Measurements from ENCODE around the gene PLPP7. TPM values are rescaled to one million over a fixed set of nuclear protein-coding genes. Genes with fewer than 3 reads are reported as not detected.

PLPP7 gene
- total RNA-seq, 1 donor from 2014 or later: 15.8 TPM

DNA sequence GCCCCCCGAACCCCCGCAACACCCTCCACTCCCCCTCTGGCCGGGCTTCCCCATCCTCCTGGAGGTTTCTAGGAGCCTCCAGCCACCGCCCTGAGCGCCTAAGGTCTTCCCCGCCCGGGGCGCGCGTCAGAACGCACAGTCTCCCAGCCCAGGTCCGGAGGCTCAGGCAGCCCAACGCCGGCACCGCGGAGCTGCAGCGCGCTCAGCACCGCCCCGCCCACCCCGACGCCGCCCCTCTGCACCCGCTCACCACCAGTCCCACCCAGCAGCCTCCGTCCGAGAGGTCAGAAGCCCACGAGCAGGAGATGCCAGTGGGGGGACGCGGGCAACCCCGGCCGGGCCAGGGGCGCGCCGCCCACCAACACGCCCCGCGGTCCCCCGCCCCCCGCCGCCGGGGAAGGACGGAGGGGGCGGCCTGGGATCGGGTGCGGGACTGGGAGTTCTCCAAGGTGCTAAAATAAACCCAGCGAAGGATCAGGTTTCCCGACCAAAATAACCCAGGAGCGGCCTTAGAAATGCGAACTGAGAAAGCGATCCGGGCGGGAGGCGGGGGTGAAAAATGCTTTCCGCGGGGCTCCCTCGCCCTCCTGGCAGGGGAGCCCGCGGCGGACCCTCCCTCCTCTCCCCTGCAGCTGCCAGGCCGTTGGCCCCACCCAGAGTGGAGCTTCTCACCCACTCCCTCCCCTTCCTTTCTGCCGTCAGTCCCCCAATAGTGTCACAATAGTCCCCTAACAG, 6.7 kb upstream of the PLPP7 start:
- Histone ChIP-seq H3K4me3 (peak overlapping the region; percentile 22 to 51), H3K27ac (no peak overlapping the region), H3K27me3 (no peaks in the 10 kb centered on the region), H3K4me1 (peaks cover 0 to 6% of the 10 kb centered on the region in 2 donors), H3K36me3 (no peaks in the 10 kb centered on the region), H3K9me3 (no peaks in the 10 kb centered on the region)
- no peak for DNase-seq (ENCODE audit: low spot score in 2 of 2)
- intact Hi-C loops (cut with DNase I): no loop called here
- TF ChIP-seq, protein P1, sequence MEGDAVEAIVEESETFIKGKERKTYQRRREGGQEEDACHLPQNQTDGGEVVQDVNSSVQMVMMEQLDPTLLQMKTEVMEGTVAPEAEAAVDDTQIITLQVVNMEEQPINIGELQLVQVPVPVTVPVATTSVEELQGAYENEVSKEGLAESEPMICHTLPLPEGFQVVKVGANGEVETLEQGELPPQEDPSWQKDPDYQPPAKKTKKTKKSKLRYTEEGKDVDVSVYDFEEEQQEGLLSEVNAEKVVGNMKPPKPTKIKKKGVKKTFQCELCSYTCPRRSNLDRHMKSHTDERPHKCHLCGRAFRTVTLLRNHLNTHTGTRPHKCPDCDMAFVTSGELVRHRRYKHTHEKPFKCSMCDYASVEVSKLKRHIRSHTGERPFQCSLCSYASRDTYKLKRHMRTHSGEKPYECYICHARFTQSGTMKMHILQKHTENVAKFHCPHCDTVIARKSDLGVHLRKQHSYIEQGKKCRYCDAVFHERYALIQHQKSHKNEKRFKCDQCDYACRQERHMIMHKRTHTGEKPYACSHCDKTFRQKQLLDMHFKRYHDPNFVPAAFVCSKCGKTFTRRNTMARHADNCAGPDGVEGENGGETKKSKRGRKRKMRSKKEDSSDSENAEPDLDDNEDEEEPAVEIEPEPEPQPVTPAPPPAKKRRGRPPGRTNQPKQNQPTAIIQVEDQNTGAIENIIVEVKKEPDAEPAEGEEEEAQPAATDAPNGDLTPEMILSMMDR (IDR thresholded peaks at IDR 0.05): no peak

DNA sequence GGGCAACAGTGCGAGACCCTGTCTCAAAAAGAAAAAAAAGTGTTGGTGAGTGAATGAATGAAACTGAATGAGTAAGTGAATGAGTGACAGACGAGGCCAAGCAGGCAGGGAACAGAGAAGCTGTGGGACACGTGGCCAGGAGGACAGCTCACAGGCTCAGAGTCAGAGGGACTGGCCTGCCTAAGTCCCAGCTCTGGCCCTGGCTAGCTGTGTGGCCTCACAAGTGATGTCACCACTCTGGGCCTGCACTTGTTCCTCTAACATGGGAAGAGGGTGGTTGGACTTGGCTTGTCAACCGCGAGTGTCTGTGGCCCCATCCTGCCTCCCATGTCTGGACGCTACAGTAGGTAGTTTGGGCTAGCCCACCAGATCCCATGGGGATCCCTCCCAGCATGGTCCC, 4.7 kb upstream of the PLPP7 start:
- intact Hi-C loops (cut with DNase I): no loop called here
- Histone ChIP-seq H3K4me1 (peaks cover 0 to 6% of the 10 kb centered on the region in 2 donors), H3K36me3 (no peaks in the 10 kb centered on the region), H3K9me3 (no peaks in the 10 kb centered on the region), H3K4me3 (no peak overlapping the region), H3K27ac (no peak overlapping the region), H3K27me3 (no peaks in the 10 kb centered on the region)
- TF ChIP-seq, protein P1 (IDR thresholded peaks at IDR 0.05): no peak
- DNase-seq (ENCODE audit: low spot score in 2 of 2): no peak

DNA sequence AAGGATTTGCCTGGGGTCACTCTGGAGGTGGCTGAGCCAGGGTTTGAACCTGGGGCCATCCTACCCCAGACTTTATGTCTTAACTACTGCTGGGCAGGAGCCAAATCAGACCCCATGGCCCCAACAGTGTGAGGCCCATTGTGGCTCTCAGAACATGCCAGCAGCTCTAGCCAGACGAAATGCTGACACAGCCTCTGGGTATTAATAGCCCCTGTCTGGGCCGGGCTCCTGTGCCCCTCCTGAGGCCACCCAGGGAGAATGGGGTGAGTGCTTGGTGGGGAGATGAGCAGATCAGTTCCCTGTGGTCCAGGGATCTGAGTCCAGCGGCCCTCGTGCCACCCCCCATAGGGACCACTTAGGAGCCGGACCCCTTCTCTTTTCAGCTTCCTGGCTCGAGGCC, 2.2 kb upstream of the PLPP7 start:
- Histone ChIP-seq H3K36me3 (no peaks in the 10 kb centered on the region), H3K4me3 (no peak overlapping the region), H3K27ac (no peak overlapping the region), H3K27me3 (no peaks in the 10 kb centered on the region), H3K9me3 (no peaks in the 10 kb centered on the region), H3K4me1 (peaks cover 3 to 17% of the 10 kb centered on the region in 2 donors)
- intact Hi-C loops (cut with DNase I): no loop called here
- DNase-seq (ENCODE audit: low spot score in 2 of 2): no peak
- TF ChIP-seq, protein P1 (IDR thresholded peaks at IDR 0.05): no peak

DNA sequence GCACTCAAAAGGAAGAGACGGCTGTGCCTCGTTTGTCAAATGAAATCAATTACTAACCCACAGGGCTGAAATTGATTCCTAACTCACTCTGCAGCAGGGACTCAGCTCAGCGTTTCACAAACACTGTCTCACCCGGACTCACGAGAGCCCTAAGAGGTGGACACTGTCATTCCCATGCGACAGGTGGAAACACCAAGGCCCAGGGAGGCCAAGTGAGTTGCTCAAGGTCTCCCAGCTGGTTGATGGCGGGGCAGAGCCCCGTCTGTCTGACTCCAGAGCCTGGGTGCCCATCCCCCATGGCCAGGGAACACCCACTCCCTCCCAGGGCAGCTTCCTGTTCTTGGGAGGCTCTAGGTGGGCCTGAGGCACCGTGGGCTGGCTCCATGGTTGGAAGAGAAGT, 1.3 kb upstream of the PLPP7 start:
- intact Hi-C loops (cut with DNase I): no loop called here
- H3K27me3 ChIP-seq: no peaks in the 10 kb centered on the region
- TF ChIP-seq, protein P1 (IDR thresholded peaks at IDR 0.05): no peak
- H3K4me3 ChIP-seq: no peak overlapping the region
- H3K4me1 ChIP-seq: peaks cover 3 to 11% of the 10 kb centered on the region in 2 donors
- DNase-seq (ENCODE audit: low spot score in 2 of 2): no peak
- H3K9me3 ChIP-seq: no peaks in the 10 kb centered on the region
- no peaks in the 10 kb centered on the region for H3K36me3 ChIP-seq
- H3K27ac ChIP-seq: no peak overlapping the region

DNA sequence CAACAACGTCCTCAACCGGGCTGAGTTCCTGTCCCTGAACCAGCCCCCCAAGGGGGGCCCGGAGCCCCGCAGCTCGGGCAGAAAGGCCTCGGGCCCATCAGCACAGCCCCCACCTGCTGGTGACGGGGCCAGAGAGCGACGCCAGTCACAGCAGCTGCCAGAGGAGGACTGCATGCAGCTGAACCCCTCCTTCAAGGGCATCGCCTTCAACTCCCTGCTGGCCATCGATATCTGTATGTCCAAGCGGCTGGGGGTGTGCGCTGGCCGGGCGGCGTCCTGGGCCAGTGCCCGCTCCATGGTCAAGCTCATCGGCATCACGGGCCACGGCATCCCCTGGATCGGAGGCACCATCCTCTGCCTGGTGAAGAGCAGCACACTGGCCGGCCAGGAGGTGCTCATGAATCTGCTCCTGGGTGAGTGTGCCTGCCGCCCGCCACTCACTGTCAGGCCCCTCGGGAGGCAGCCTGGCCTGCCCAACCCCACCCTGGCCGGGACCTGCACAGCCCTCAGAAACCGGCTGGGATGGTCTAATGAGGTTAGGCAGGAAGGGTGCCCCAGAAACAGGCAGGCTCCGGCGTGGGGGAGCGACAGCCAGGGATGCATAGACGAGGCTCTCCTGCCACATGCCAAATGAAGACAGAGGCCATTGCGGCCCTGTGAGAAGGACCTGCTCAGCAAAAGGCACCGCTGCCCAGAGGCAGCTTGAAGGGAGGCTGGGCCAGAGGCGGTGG, 678 bp downstream of the PLPP7 start:
- H3K36me3 ChIP-seq: peaks cover 0 to 4% of the 10 kb centered on the region in 2 donors
- H3K4me1 ChIP-seq: peaks cover 3 to 11% of the 10 kb centered on the region in 2 donors
- H3K27ac ChIP-seq: peak overlapping the region; percentile 65 to 70
- TF ChIP-seq, protein P1 (IDR thresholded peaks at IDR 0.05): no peak
- H3K9me3 ChIP-seq: no peaks in the 10 kb centered on the region
- H3K27me3 ChIP-seq: no peaks in the 10 kb centered on the region
- intact Hi-C loops (cut with DNase I): no loop called here
- DNase-seq (ENCODE audit: low spot score in 2 of 2): no peak
- peak overlapping the region; percentile 46 to 70 for H3K4me3 ChIP-seq

Data from ascending aorta (tissue), 2 donors.